Endothelial cell of umbilical vein (primary cell): ENCODE results near the gene SMAD1. TPM values are rescaled to one million over a fixed set of nuclear protein-coding genes. Genes with fewer than 3 reads are reported as not detected.

Source experiments
- BruUV-seq: library from RNA; stranded (reverse); fragments of 400-500 nt; replicated peaks from 2 replicates; lab custom pipeline; 2021; lab: Mats Ljungman, UMichigan
- CTCF ChIA-PET: fragments of 300-600, 350-600 bp; sonication (Branson Sonifier 250); formaldehyde crosslinking; loops from one replicate; lab custom pipeline; 2021; ENCODE audit warnings: antibody characterized with exemption, inconsistent platforms; lab: Charles Lee
- POLR2A ChIA-PET: fragments of 300-600, 350-600 bp; sonication (Branson Sonifier 250); formaldehyde crosslinking; loops from one replicate; lab custom pipeline; 2021; ENCODE audit warnings: antibody characterized with exemption, inconsistent platforms; lab: Charles Lee
- DNase-seq: peaks from one replicate; pipeline ENCODE4 v3.0.0-alpha.2; 2011; ENCODE audit warnings: low read depth, low spot score
- FAIRE-seq: peaks from 2 replicates; lab custom pipeline; 2011; peaks lifted over from hg19 to GRCh38; lab: Jason Lieb, UNC
- H2AFZ ChIP-seq: 2 replicates; pipeline ENCODE4 v1.6.0; 2012; ENCODE audit warnings: low read depth, low read length, control low read depth, inconsistent platforms
- H3K27ac ChIP-seq: 2 replicates; pipeline ENCODE4 v1.5.1; 2011; ENCODE audit warnings: low read depth, mild to moderate bottlenecking, control low read depth, low read length, moderate library complexity; ENCODE audit not compliant: insufficient read depth
- H3K27me3 ChIP-seq, 2 experiments: 2 replicates each; pipeline versions ENCODE4 v1.6.0 to v1.6.1; 2011; ENCODE audit warnings: low read length in 2 of 2, mixed read lengths in 1 of 2; ENCODE audit not compliant: control insufficient read depth in 2 of 2, insufficient read depth in 2 of 2
- H3K36me3 ChIP-seq, 2 experiments: 2 replicates in 1 of 2; 3 replicates in 1 of 2; pipeline ENCODE4 v1.5.1; 2011; ENCODE audit warnings: low read length in 2 of 2, mild to moderate bottlenecking in 1 of 2, moderate library complexity in 1 of 2; ENCODE audit not compliant: control insufficient read depth in 2 of 2, insufficient read depth in 2 of 2; ENCODE audit errors: extremely low read depth in 1 of 2
- H3K4me1 ChIP-seq: 3 replicates; pipeline ENCODE4 v1.5.1; 2011; ENCODE audit warnings: mild to moderate bottlenecking, low read length; ENCODE audit not compliant: control insufficient read depth, insufficient read depth; ENCODE audit errors: extremely low read depth
- H3K4me2 ChIP-seq: 2 replicates; pipeline ENCODE4 v1.6.1; 2011; ENCODE audit warnings: low read length, control low read depth, mixed read lengths; ENCODE audit not compliant: insufficient read depth
- H3K4me3 ChIP-seq, 3 experiments: fragments of 200-600 bp in 1 of 3; sonication (generic), shearing (Covaris generic) in 1 of 3; replicated peaks in 1 of 3; 2 replicates each; pipeline ENCODE4 v1.5.1; 2011 to 2016; ENCODE audit warnings: control low read depth in 3 of 3, low read length in 3 of 3, mild to moderate bottlenecking in 2 of 3, inconsistent platforms in 1 of 3, low read depth in 1 of 3, moderate library complexity in 1 of 3; ENCODE audit not compliant: insufficient read depth in 1 of 3
- H3K79me2 ChIP-seq: 2 replicates; pipeline ENCODE4 v1.6.0; 2012; ENCODE audit warnings: low read length, inconsistent platforms; ENCODE audit not compliant: control insufficient read depth, insufficient read depth
- H3K9ac ChIP-seq: replicated peaks from 2 replicates; pipeline ENCODE3; 2011; ENCODE audit warnings: low read length, control low read depth; ENCODE audit not compliant: insufficient read depth; ENCODE audit errors: extremely low read depth
- H3K9me1 ChIP-seq: replicated peaks from 3 replicates; pipeline ENCODE4 v1.6.0; 2011; ENCODE audit warnings: mild to moderate bottlenecking, low read length; ENCODE audit not compliant: control insufficient read depth, insufficient read depth; ENCODE audit errors: extremely low read depth
- H3K9me3 ChIP-seq: replicated peaks from 2 replicates; pipeline ENCODE4 v1.5.1; 2012; ENCODE audit warnings: low read length, inconsistent platforms; ENCODE audit not compliant: control insufficient read depth, insufficient read depth
- H4K20me1 ChIP-seq: replicated peaks from 2 replicates; pipeline ENCODE3; 2011; ENCODE audit warnings: mild to moderate bottlenecking, low read length; ENCODE audit not compliant: control insufficient read depth, insufficient read depth; ENCODE audit errors: extremely low read depth
- CTCF ChIP-seq, 2 donors: IDR thresholded peaks; 1 replicate in 1 of 2; 2 replicates in 1 of 2; pipeline ENCODE4 v1.5.1; 2011; ENCODE audit warnings: low read length in 2 of 2, mild to moderate bottlenecking in 2 of 2, moderate library complexity in 2 of 2, control low read depth in 1 of 2, inconsistent platforms in 1 of 2, low read depth in 1 of 2; ENCODE audit not compliant: insufficient read depth in 1 of 2; ENCODE audit errors: extremely low read depth in 1 of 2
- EZH2 ChIP-seq: IDR thresholded peaks from 2 replicates; pipeline ENCODE4 v1.6.1; 2012; ENCODE audit warnings: borderline replicate concordance, low read depth, mild to moderate bottlenecking, moderate library complexity, low read length, inconsistent platforms; ENCODE audit not compliant: severe bottlenecking
- FOS ChIP-seq: IDR thresholded peaks from 2 replicates; pipeline ENCODE4 v1.6.1; 2011; ENCODE audit warnings: mild to moderate bottlenecking, low read length, moderate library complexity, borderline replicate concordance; ENCODE audit not compliant: insufficient read depth
- GATA2 ChIP-seq: IDR thresholded peaks from 2 replicates; pipeline ENCODE4 v1.7.0; 2011; ENCODE audit warnings: low read depth, mild to moderate bottlenecking, moderate library complexity, mixed read lengths, low read length; ENCODE audit not compliant: insufficient read length, insufficient read depth
- JUN ChIP-seq: IDR thresholded peaks from 2 replicates; pipeline ENCODE4 v1.6.1; 2011; ENCODE audit warnings: borderline replicate concordance, low read depth; ENCODE audit not compliant: insufficient read length, insufficient read depth
- MYC ChIP-seq: IDR thresholded peaks from one replicate; pipeline ENCODE4 v1.6.1; 2011; ENCODE audit warnings: mild to moderate bottlenecking, low read depth, low read length
- POLR2A ChIP-seq: IDR thresholded peaks from 2 replicates; pipeline ENCODE4 v1.6.1; 2012; ENCODE audit warnings: low read depth, mild to moderate bottlenecking, control low read depth, low read length
- POLR2AphosphoS5 ChIP-seq: IDR thresholded peaks from 2 replicates; pipeline ENCODE4 v1.6.1; 2012; ENCODE audit warnings: low read depth, mild to moderate bottlenecking, control low read depth, low read length, moderate library complexity; ENCODE audit not compliant: insufficient read depth
- dilution Hi-C: fragments of 300-500 bp; cut with MboI; formaldehyde crosslinking; loops from one replicate; pipeline ENCODE4 v1.15.0; 2019; ENCODE audit warnings: low sequenced_read_pairs; ENCODE audit not compliant: extremely low pct_ligation_motif_present
- intact Hi-C: fragments of 100-400 bp; cut with micrococcal nuclease; formaldehyde crosslinking; loops from one replicate; pipeline ENCODE4 v1.10.0; 2022
- polyA plus RNA-seq, 4 experiments: library from polyadenylated mRNA; depleted of rRNA in 3 of 4; stranded (reverse) in 3 of 4; unstranded in 1 of 4; fragments of >200 nt; gene quantifications; 2 replicates each; pipeline versions ENCODE4 v1.2.1 to v1.2.3, GENCODE V29; 2011 to 2012; ENCODE audit warnings: missing spikeins in 1 of 4
- total RNA-seq: library from RNA; stranded (reverse); gene quantifications from 2 replicates; pipeline ENCODE4 v1.2.3, GENCODE V29; 2021
- TF ChIP-seq, protein P1 (sequence below): IDR thresholded peaks from 2 replicates; pipeline ENCODE4 v1.6.1; 2011; ENCODE audit not compliant: insufficient read depth, insufficient read length

Gene SMAD1
- total and polyA plus RNA-seq, 2 donors (not counting 3 experiments of a cell fraction or from before 2014, with no cell fraction given) = 101 to 116 TPM

DNA sequence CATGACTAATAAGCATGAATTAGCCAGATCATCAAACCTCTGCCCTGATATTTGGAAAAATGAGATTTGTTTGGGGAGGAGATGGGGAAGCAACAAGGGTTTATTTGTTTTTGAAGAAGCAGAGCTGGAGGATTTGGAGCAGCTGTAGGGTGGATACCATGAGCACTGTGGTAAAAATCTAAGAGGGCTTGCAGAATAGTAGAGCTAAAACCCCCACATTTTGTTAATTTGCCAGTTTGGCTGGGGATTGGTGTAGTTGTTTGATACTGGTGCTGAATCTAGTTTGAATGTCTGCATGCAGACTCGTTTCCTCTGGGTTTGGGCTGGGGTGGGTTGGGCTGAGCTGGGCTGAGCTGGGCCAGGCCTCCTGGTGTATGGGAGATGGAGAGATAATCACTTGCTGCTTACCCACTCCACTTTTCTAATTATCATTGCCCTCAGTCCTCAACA lies 43.7 kb downstream of the SMAD1 start:
- peaks cover 0 to 2% of the 10 kb centered on the region in 2 experiments for H3K36me3 ChIP-seq
- DNase-seq = no peak
- TF ChIP-seq FOS (no peak), CTCF (IDR thresholded peaks at IDR 0.05; ENCODE audit: extremely low read depth in 1 of 2, insufficient read depth in 1 of 2, low read depth in 1 of 2, low read length in 2 of 2) (no peak), EZH2 (no peak), GATA2 (no peak)
- H3K79me2 ChIP-seq = peaks cover 77% of the 10 kb centered on the region
- no peak overlapping the region for H3K4me3 ChIP-seq
- no peak overlapping the region for H3K4me2 ChIP-seq
- BruUV-seq = no TSS peak
- no peaks in the 10 kb centered on the region for H3K27me3 ChIP-seq
- ChIA-PET CTCF (interaction anchor here (1.0 to 1.5 kb wide), 3 partner anchors 24 to 137 kb away, joined by 3 to 6 read pairs (median 4); no protein-coding TSS in a partner anchor), POLR2A (no interaction called here)
- intact Hi-C loops = loop anchor here (2.0 kb wide), 1 partner anchor 19 kb away; no protein-coding TSS in a partner anchor
- H3K4me1 ChIP-seq = peaks cover 8% of the 10 kb centered on the region
- no peak overlapping the region for H3K9ac ChIP-seq
- no peaks in the 10 kb centered on the region for H4K20me1 ChIP-seq
- H3K9me3 ChIP-seq = no peaks in the 10 kb centered on the region
- no peak overlapping the region for H3K27ac ChIP-seq
- no peaks in the 10 kb centered on the region for H3K9me1 ChIP-seq
- no peak overlapping the region for H2AFZ ChIP-seq
- dilution Hi-C loops = no loop called here
- FAIRE-seq = no peak

- POLR2A ChIA-PET = no interaction called here
- BruUV-seq = no TSS peak
- dilution Hi-C loops (no loop called here), intact Hi-C loops (no loop called here)
- TF ChIP-seq JUN = no peak
- no peak for TF ChIP-seq POLR2A
- TF ChIP-seq POLR2AphosphoS5 = no peak
- no peak for TF ChIP-seq EZH2
- no peak for TF ChIP-seq CTCF (IDR thresholded peaks at IDR 0.05; ENCODE audit: extremely low read depth in 1 of 2, insufficient read depth in 1 of 2, low read depth in 1 of 2, low read length in 2 of 2)
- TF ChIP-seq GATA2 = no peak
- no peak for TF ChIP-seq MYC
- TF ChIP-seq, protein P1, sequence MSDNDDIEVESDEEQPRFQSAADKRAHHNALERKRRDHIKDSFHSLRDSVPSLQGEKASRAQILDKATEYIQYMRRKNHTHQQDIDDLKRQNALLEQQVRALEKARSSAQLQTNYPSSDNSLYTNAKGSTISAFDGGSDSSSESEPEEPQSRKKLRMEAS = no peak
- TF ChIP-seq FOS = no peak
- H3K36me3 ChIP-seq = peaks cover 0 to 2% of the 10 kb centered on the region in 2 experiments
- H3K27ac ChIP-seq = no peak overlapping the region
- H3K4me3 ChIP-seq = no peak overlapping the region
- H3K79me2 ChIP-seq = peaks cover 73% of the 10 kb centered on the region
- H4K20me1 ChIP-seq = no peaks in the 10 kb centered on the region
- H3K4me2 ChIP-seq = no peak overlapping the region
- H2AFZ ChIP-seq = no peak overlapping the region
- DNase-seq = no peak
- FAIRE-seq = no peak
- no peaks in the 10 kb centered on the region for H3K27me3 ChIP-seq
- peaks cover 14% of the 10 kb centered on the region for H3K4me1 ChIP-seq
- no peaks in the 10 kb centered on the region for H3K9me3 ChIP-seq
- H3K9ac ChIP-seq = no peak overlapping the region
- CTCF ChIA-PET = interaction anchor here (2.2 kb wide), 1 partner anchor 9 kb away, joined by 6 read pairs; no protein-coding TSS in a partner anchor
- no peaks in the 10 kb centered on the region for H3K9me1 ChIP-seq
These were observed 46.1 kb downstream of the SMAD1 start for GRCh38 chr4:145527773-145528172.
